ENCODE measurements around the gene SUGCT.

Gene SUGCT

GRCh38 chr7:40706829-40707228 lies 572.0 kb downstream of the SUGCT start:
- DNase-seq (ENCODE audit: extremely low read depth in 1 of 2, low read depth in 1 of 2), result no peak

- no peak for DNase-seq (ENCODE audit: extremely low read depth in 1 of 2, low read depth in 1 of 2)
Observed at GRCh38 chr7:40709062-40709964, 574.5 kb downstream of the SUGCT start.

- DNase-seq (ENCODE audit: extremely low read depth in 1 of 2, low read depth in 1 of 2), result no peak
Observed at GRCh38 chr7:40711706-40712105, 576.9 kb downstream of the SUGCT start.

DNA sequence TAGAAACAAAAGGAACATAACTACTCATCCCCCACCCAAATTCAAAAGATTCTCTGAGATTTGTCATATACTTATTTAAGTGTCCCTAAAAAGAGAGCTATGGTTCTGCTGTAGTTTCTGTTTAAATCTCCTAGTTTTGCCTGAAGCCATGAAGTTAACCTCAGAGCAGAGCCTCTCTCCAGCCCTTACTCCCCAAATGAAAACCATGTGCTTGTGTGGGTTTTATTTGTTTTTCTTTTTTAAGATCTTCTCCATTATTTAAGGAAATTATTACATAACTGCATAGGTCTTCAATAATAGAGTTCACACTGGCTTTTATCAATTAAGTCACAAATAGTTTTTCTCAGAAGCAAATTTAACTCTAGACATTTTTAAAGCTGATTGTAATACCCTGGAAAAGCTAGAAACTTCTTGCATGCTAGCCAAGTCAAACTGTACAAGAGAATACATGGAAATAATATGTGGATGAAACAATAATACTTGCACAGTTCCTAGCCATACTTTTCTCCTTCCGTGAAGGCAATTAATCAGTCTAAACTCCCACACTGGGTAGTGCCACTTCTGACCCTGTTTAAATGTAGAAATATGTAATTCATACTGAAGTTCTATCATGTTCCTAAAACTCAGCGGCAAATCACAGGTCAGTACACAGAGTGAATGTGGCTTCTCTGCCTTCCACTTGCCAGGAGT lies 579.7 kb downstream of the SUGCT start:
- no peak for DNase-seq (ENCODE audit: extremely low read depth in 1 of 2, low read depth in 1 of 2)

DNA sequence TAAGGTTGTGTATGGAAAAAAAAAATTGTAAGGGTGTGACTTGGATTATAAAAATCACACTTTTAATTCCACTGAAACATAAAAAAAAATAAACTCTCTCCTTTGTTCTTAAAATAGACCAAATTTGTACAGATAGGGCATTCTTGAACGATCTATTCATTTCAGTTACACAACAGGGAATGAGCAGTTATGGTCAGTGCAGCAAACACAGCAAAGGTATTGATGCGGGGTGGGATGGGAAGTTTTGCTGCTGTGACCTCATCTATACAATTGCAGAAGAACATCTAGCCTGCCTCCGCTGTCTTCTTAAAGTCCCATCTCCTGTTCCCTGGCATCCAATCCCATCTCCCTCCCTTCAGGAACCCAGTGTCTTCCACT lies 580.2 kb downstream of the SUGCT start:
- no peak for DNase-seq (ENCODE audit: extremely low read depth in 1 of 2, low read depth in 1 of 2)

- DNase-seq (ENCODE audit: extremely low read depth in 1 of 2, low read depth in 1 of 2), result no peak
Observed at GRCh38 chr7:40716052-40716451, 581.2 kb downstream of the SUGCT start.

- DNase-seq (ENCODE audit: extremely low read depth in 1 of 2, low read depth in 1 of 2), result no peak
Observed at GRCh38 chr7:40717242-40717641, 582.4 kb downstream of the SUGCT start.

- DNase-seq (ENCODE audit: extremely low read depth in 1 of 2, low read depth in 1 of 2), result no peak
Observed at GRCh38 chr7:40720416-40720815, 585.6 kb downstream of the SUGCT start.

- DNase-seq (ENCODE audit: extremely low read depth in 1 of 2, low read depth in 1 of 2), result no peak
Observed at GRCh38 chr7:40721342-40721949, 586.6 kb downstream of the SUGCT start.

- no peak for DNase-seq (ENCODE audit: extremely low read depth in 1 of 2, low read depth in 1 of 2)
Observed at GRCh38 chr7:40722242-40722641, 587.4 kb downstream of the SUGCT start.

GRCh38 chr7:40723829-40724228 lies 589.0 kb downstream of the SUGCT start:
- no peak for DNase-seq (ENCODE audit: extremely low read depth in 1 of 2, low read depth in 1 of 2)

DNA sequence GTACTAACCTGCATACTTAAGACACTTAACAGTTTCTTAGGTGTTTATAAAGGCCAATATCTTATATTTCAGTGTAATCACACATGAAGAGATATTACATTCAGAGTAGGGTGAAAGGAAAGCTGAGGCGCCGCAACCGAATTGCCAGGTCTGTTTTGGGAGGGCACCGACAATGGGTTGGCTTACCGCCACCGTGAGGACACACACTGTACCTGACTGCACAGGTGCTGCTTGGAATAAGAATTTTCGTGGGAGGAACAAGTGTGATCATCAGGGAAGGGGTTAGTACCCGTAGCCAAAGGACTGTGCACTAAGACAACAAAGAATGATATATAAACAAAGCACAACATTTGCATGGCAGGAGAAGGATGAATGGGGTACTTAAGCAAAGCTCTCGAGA lies 591.8 kb downstream of the SUGCT start:
- DNase-seq (ENCODE audit: extremely low read depth in 1 of 2, low read depth in 1 of 2), result no peak

- no peak for DNase-seq (ENCODE audit: extremely low read depth in 1 of 2, low read depth in 1 of 2)
Observed at GRCh38 chr7:40733114-40733513, 598.3 kb downstream of the SUGCT start.

DNA sequence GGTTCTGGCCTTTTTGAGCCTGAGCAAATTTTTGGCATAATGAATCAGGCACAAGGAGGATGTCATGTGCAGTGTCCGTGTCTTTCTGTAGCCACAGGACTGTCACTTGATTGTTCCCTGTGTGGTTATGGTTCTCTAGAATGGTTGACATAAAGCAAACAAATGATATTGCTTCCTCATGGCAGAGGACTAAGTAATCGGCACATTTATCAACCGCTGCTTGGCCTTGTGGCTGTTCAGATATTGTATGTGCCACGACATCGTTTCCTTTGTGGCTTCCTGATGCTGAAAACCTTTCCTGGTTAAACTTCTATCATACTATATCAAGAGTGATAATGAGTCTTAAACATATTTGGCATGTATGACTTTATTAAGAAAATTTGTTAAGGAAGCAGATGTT lies 598.8 kb downstream of the SUGCT start:
- DNase-seq (ENCODE audit: extremely low read depth in 1 of 2, low read depth in 1 of 2), result no peak

GRCh38 chr7:40739257-40739656 lies 604.5 kb downstream of the SUGCT start:
- no peak for DNase-seq (ENCODE audit: extremely low read depth in 1 of 2, low read depth in 1 of 2)

DNA sequence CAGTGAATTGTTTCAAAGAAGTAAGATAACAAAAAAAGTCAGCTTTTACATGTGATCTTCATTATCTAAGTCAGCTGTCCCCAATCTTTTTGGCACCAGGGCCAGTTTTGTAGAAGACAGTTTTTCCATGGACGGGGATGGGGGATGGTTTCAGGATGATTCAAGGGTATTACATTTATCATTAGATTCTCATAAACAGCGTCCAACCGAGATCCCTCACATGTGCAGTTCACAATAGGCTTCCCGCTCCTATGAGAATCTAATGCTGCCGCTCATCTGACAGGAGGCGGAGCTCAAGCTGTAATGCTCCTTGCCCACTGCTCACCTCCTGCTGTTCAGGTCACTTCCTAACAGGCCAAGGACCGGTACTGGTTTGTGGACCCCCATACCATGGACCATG lies 607.5 kb downstream of the SUGCT start:
- no peak for DNase-seq (ENCODE audit: extremely low read depth in 1 of 2, low read depth in 1 of 2)

GRCh38 chr7:40746841-40747556 lies 612.2 kb downstream of the SUGCT start:
- no peak for DNase-seq (ENCODE audit: extremely low read depth in 1 of 2, low read depth in 1 of 2)

GRCh38 chr7:40747856-40748255 lies 613.1 kb downstream of the SUGCT start:
- no peak for DNase-seq (ENCODE audit: extremely low read depth in 1 of 2, low read depth in 1 of 2)

DNA sequence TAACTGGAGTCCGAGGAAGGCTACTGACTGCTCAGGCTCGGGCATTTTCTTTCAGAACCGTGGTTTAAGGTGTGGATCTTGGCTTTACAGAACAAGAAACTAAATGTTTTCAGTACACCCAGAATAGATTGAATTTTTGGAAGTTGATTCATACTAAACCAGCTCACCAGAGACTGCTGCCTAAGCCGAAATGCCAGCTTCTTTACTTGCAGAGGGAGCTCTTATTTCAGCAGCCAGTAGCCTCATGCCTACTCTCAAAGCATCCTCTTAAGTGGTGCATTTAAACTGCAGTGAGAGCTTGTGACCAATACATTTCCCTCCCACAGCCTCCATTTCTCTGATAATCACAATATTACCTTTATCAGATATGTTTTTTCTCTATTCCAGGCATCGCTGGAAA lies 615.1 kb downstream of the SUGCT start:
- DNase-seq (ENCODE audit: extremely low read depth in 1 of 2, low read depth in 1 of 2), result no peak

DNA sequence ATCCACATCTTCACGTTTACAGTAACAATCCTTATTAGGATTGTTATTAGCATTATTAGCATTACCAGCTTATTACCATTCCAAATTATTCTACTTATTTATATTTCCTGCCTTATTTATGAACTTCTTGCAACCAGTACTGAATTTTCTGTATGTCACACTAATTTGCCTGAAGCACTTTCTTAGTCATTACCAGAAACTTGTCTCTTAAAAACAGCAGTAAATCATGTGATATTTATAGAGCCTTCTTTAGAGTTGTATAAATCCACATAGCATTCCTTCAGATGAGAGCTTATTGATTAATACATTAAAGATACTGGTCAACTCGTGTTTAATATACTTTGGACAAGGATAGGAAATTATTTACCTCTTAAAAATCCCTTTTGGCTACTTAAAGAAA lies 618.6 kb downstream of the SUGCT start:
- no peak for DNase-seq (ENCODE audit: extremely low read depth in 1 of 2, low read depth in 1 of 2)

DNA sequence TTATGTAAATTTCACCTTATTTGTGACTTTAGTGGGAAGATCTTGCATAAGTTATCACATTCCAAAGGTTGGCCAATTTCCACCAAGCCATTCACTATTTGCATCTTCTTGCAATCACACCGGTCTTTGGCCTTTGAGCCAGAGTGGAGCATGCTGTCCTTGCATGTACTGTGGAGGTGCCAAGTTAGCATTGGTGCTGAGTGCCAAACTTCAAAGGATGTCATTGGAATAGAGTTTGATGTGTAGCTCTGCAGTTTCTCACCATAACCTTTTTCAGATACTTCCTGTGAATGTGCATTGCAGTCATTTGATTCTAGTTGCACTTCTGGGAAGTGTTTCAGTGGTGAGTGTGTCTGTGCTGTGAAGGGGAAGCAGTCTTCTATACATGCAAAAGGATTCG lies 620.6 kb downstream of the SUGCT start:
- DNase-seq (ENCODE audit: extremely low read depth in 1 of 2, low read depth in 1 of 2), result no peak

All from activated CD8-positive, alpha-beta memory T cell treated with anti-CD3 and anti-CD28 coated beads for 1 hour (primary cell).